Measurements from ENCODE around the gene BCR.
A peak's percentile ranks its signal among the peaks of the same experiment; 100 is the strongest.
"Not testable (repeated sequence)": the region's sequence is repeated elsewhere in the genome, so short reads cannot be mapped to it uniquely, and the experiment has no call there.

Gene BCR

DNA sequence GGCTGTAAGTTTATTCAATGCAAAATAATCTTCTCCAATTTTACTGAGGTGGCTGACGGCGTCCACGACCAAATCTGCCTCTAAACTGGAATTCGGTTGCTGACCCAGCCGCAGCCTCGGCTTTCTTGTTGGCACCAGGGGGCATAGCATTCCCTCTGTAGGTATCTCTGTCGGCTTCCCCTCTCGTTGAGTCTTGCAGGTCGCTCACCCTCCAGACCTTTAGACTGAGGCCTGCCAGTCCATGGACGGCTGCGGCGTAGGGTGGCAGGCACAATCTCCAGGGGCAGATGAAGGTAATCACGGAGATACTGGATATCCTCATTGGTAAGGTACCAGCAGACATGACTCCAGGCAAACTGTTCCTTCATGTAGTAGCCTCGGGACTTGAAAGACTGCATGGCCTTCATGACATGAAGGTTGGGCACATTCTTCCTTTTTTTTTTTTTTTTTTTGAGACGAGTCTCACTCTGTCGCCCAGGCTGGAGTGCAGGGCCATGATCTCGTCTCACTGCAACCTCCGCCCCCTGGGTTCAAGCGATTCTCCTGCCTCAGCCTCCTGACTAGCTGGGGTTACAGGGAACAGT is 142.3 kb downstream of the BCR start:
- DNase-seq: not testable (repeated sequence)

DNA sequence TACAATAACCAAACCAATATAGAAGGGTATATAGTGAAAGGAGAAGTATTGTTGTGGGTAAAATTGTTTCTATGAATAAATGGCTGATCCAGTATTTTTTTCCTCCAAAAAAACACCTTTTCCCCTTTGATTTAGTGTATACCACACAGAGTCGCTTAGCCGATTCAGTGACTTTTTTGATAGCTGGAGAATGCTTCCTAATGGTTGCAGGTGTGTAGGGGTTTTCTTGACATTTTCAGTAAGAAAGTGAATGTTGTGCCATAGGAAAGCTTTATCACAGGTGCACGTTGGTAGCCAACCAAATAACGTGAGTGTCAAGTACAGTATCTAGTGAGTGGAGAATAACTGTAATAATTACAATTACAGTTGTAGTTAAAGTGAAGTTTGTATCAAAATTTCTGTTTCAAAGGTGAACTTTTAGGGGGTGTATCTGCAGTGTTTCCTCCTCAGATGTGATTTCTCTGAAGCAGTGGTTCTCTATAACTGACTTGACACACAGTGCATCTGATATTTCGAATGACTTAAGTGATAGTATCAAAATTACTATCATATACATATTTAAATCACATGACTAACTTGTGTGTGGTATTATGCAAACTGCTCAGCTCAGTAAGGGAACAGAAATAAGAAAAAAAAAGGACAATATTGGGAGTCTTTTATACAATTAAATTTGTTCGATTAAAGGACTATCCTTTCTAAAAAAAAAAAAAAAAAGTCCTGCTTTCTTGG is 143.8 kb downstream of the BCR start:
- DNase-seq: not testable (repeated sequence)

- no peak for DNase-seq
These were observed 144.9 kb downstream of the BCR start for GRCh38 chr22:23325183-23325582.

DNA sequence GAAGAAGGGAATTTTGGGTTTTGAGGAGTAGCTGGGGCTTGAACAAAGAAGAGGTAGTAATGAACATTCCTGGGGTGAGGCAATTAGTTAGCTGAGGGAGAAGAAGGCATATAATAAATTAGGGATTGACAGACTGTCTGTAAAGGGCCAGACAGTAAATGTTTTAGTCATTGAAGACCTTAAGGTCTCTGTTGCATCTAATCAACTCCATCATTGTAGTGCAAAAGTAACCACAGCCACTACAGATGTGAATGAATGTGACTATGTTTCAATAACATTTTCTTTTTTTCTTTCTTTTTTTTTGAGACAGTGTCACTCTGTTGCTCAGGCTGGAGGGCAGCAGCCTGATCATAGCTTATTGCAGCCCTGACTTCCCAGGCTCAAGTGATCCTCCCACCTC is 153.5 kb downstream of the BCR start:
- DNase-seq: not testable (repeated sequence)

- DNase-seq: not testable (repeated sequence)
These were observed 157.4 kb downstream of the BCR start for GRCh38 chr22:23337672-23338071.

DNA sequence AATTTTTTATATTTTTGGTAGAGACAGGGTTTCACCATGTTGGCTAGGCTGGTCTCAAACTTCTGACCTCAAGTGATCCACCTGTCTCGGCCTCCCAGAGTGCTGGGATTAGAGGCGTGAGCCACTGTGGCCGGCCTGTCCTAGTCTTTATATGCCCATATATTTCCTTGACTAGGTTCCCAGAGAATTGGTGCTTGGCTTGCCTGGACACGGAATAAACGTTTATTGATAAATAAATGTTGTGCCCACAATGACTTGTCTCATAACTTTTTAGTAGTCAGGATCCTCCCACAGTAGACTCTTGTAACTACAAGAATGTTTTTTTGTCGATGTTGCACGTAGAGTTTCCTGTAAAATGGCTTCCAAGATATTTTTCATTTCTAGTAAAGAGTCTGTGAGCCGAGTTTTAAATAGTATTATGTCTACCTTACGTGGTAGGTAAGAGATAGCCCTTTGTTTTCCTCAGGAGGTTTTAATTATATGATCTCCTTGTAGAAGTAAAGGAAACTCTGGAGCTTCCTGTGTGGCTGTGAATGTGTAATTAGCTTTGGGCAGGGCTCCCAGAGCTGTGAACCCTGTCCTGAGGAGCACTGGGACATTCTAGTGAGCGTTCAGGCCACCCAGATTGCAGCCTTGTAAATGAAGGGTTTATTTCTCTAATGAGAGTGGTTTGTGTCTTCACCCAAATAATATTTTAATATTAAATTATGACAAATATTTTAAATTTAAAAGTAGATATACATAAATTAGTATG is 161.8 kb downstream of the BCR start:
- DNase-seq: not testable (repeated sequence)

GRCh38 chr22:23351321-23351720 is 171.0 kb downstream of the BCR start:
- peak; percentile 56 for DNase-seq

GRCh38 chr22:23353004-23353403 is 172.7 kb downstream of the BCR start:
- no peak for DNase-seq

- DNase-seq: no peak
These were observed 173.4 kb downstream of the BCR start for GRCh38 chr22:23353696-23354095.

DNA sequence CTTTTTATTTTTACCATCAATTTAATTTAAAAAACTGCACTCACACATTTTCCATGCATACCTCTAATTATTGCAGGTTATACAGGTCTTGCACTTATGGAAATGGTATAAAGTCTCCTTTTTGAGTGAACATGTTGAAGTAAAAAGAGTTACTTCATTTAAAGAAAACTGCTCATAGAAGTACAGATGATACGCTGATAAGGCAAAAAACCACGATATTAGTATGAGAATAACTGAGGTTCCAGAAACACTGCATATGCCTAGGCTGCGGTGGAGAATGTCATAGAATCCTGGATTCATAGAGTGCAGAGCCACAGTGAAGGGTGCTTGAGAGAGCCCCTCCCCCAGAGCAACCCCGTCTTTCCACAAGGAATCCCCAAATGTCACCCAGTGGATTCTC is 175.8 kb downstream of the BCR start:
- no peak for DNase-seq

GRCh38 chr22:23357053-23357452 is 176.7 kb downstream of the BCR start:
- no peak for DNase-seq

GRCh38 chr22:23359583-23360123 is 179.3 kb downstream of the BCR start:
- DNase-seq: no peak

DNA sequence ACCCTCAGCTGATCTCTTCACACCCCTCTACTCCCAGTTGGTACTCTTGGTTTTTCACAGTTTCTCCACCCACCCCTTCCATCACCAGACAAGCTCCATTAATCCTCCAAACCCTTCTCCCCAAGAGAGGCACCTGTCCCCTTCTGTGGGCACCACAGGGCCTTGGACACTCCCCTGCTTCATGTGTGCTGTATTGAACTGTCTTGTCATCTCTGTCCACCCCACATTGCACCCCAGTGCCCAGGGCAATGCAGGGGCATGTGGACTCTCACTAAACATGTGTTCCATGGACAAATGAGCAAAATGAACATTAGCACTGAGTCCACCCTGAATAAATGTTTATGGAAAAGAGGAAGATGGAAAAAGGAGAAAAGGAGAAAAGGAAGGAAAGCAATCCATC is 181.4 kb downstream of the BCR start:
- no peak for DNase-seq

GRCh38 chr22:23363683-23364082 is 183.4 kb downstream of the BCR start:
- no peak for DNase-seq

DNA sequence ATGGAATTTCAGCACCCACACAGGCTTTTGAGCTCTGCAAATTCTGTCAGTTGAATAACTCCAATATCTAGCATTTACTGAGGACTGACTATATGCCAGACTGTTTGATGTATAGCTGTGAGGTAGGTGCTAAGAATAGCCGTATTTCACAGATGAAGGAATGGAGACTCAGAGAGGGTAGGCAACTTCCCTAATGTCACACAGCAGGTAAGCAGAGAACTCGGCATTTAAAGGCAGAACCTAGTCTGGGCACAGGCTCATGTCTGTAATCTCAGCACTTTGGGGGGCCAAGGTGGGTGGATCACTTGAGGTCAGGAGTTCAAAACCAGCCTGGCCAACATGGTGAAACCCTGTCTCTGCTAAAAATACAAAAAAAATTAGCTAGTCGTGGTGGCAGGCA is 184.1 kb downstream of the BCR start:
- DNase-seq: no peak

DNA sequence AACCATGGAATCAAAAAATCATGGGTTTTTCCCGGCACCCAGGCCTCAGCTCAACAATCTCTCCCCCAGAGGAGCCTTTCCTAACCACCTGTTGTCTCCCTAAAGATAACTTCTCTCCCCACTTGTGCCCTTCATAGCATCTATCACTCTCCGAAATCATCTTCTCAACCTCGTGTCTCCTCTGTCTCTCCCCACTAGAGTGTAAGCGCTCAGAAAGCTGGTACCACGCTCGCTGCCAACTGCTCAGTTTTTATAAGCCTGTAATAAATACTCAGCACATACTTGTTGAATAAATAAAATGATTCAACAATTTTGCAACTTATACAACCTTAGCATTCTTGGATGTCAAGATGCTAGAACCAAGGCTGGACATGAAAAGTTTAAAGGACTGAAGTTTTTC is 185.2 kb downstream of the BCR start:
- DNase-seq: no peak

DNA sequence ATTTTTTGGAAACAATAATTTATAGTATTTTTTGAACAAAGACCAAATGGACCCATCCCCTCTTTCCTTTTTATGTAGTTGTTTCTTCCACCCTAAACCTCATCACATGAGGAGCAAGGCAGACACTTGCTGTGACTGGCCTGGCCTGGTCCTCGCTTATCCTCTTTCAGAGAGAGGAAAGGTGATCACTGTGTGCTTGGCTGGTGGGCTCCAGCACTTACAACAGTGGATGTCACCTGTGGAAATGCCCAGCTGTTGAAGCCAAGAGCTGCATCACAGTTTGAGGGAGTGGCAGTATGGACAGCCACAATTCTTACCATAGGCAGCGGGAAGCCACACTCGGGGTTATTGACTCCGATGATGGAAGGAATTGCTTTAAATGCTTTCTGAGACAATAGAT is 185.7 kb downstream of the BCR start:
- no peak for DNase-seq

- not testable (repeated sequence) for DNase-seq
These were observed 186.9 kb downstream of the BCR start for GRCh38 chr22:23367196-23367595.

Measured in fibroblast of skin of back (primary cell).